K562 (cell line): ENCODE results near the gene USHBP1. TPM values are rescaled to one million over a fixed set of nuclear protein-coding genes. Genes with fewer than 3 reads are reported as not detected.

Source experiments
- BRCA1 ChIP-seq, 2 experiments: fragments of 450-650 bp in 1 of 2; sonication (generic) in 1 of 2; formaldehyde crosslinking in 1 of 2; IDR thresholded peaks; 2 replicates each; pipeline versions ENCODE4 v1.5.0 to v1.6.1; 2017 to 2020; ENCODE audit warnings: mild to moderate bottlenecking in 1 of 2, missing genetic modification reagents in 1 of 2
- BRF1 ChIP-seq: IDR thresholded peaks from 3 replicates; pipeline ENCODE4 v1.6.1; 2011; ENCODE audit warnings: borderline replicate concordance, mild to moderate bottlenecking; ENCODE audit not compliant: insufficient read length; ENCODE audit errors: extremely low read depth
- FOXA1 ChIP-seq: fragments of 450-650 bp; IDR thresholded peaks from 2 replicates; pipeline ENCODE4 v1.6.1; 2016; ENCODE audit warnings: mild to moderate bottlenecking, borderline replicate concordance
- FOXJ2 ChIP-seq: fragments of 200-800 bp; sonication (Bioruptor generic); IDR thresholded peaks from 2 replicates; pipeline ENCODE4 v1.6.1; 2016; ENCODE audit warnings: missing genetic modification characterization, missing compliant biosample characterization
- FOXK2 ChIP-seq, 2 experiments: fragments of 450-650 bp; IDR thresholded peaks in 1 of 2; conservative IDR thresholded peaks in 1 of 2; 2 replicates each; pipeline ENCODE4 v1.6.1; 2016; ENCODE audit warnings: low read depth in 2 of 2, mild to moderate bottlenecking in 1 of 2
- GTF2F1 ChIP-seq: IDR thresholded peaks from 2 replicates; pipeline ENCODE4 v1.6.1; 2011; ENCODE audit warnings: low read depth, low read length, improper control_type of control experiment
- MAFK ChIP-seq: IDR thresholded peaks from 2 replicates; pipeline ENCODE4 v1.6.1; 2011; ENCODE audit warnings: low read length, improper control_type of control experiment
- NFE2 ChIP-seq: IDR thresholded peaks from 2 replicates; pipeline ENCODE4 v1.6.1; 2014; ENCODE audit warnings: antibody characterized with exemption, low read depth
- NR2F6 ChIP-seq: fragments of 450-650 bp; formaldehyde crosslinking; IDR thresholded peaks from 2 replicates; pipeline ENCODE4 v1.4.0; 2020; ENCODE audit warnings: mild to moderate bottlenecking
- SMAD3 ChIP-seq: fragments of 450-650 bp; formaldehyde crosslinking; conservative IDR thresholded peaks from 2 replicates; pipeline ENCODE4 v1.4.0; 2020; ENCODE audit warnings: mild to moderate bottlenecking
- SOX6 ChIP-seq: fragments of 450-650 bp; IDR thresholded peaks from 2 replicates; pipeline ENCODE4 v1.6.1; 2014; ENCODE audit warnings: mild to moderate bottlenecking
- SPI1 ChIP-seq: IDR thresholded peaks from 2 replicates; pipeline ENCODE4 v1.6.1; 2011; ENCODE audit warnings: low read depth, low read length, control low read depth, borderline replicate concordance
- TOE1 ChIP-seq, 2 experiments: fragments of 450-650 bp in 1 of 2; sonication (generic) in 1 of 2; formaldehyde crosslinking in 1 of 2; IDR thresholded peaks; 2 replicates each; pipeline versions ENCODE4 v1.7.1 to v1.8.0; 2016 to 2022; ENCODE audit warnings: borderline replicate concordance in 2 of 2, mild to moderate bottlenecking in 2 of 2, antibody characterized with exemption in 1 of 2, inconsistent platforms in 1 of 2, low read depth in 1 of 2, missing genetic modification reagents in 1 of 2, moderate library complexity in 1 of 2
- XRCC4 ChIP-seq: IDR thresholded peaks from one replicate; pipeline ENCODE4 v1.6.1; 2011; ENCODE audit not compliant: insufficient read depth, insufficient read length; ENCODE audit errors: extremely low read depth
- ZFP36 ChIP-seq: fragments of 150-350 bp; IDR thresholded peaks from 2 replicates; pipeline ENCODE4 v1.6.1; 2018; ENCODE audit warnings: low read length, low read depth; ENCODE audit not compliant: partially characterized antibody
- polyA plus RNA-seq, 8 experiments: library from polyadenylated mRNA; depleted of rRNA in 4 of 8; stranded (reverse) in 5 of 8; unstranded in 3 of 8; fragments of >200 nt; fragmentation: Nextera tagmentation in 2 of 8; fragmentation: Illumina TruSeq in 1 of 8; extraction: Ambion mirVana in 2 of 8; extraction: Trizol in 1 of 8; gene quantifications; 2 replicates each; pipeline versions ENCODE4 v1.2.1 to v1.2.3, GENCODE V29; 2011 to 2014; ENCODE audit warnings: inconsistent platforms in 1 of 8, missing spikeins in 1 of 8
- total RNA-seq, 7 experiments: library from RNA; depleted of rRNA in 6 of 7; stranded (reverse); fragments of >200 nt in 6 of 7; fragmentation: Illumina TruSeq in 2 of 7; extraction: Trizol in 2 of 7; gene quantifications; 2 replicates each; pipeline versions ENCODE4 v1.2.1 to v1.2.3, GENCODE V29; 2011 to 2021; ENCODE audit warnings: low replicate concordance in 1 of 7
- TF ChIP-seq, protein P1 (sequence below): sonication (generic); formaldehyde crosslinking; IDR thresholded peaks from 2 replicates; pipeline ENCODE4 v1.8.0; 2022; ENCODE audit warnings: mild to moderate bottlenecking, missing genetic modification reagents
- TF ChIP-seq, protein P2 (sequence below): fragments of 450-650 bp; IDR thresholded peaks from 2 replicates; pipeline ENCODE4 v1.6.1; 2017; ENCODE audit warnings: mild to moderate bottlenecking, moderate library complexity
- TF ChIP-seq, protein P3 (sequence below): fragments of 450-650 bp; IDR thresholded peaks from one replicate; pipeline ENCODE4 v1.6.1; 2018; ENCODE audit warnings: mild to moderate bottlenecking, moderate library complexity; ENCODE audit not compliant: partially characterized antibody
- TF ChIP-seq, protein P4 (sequence below), 2 experiments: fragments of 150-350 bp in 1 of 2; IDR thresholded peaks; 2 replicates each; pipeline ENCODE4 v1.6.1; 2012 to 2016; ENCODE audit warnings: low read depth in 2 of 2, low read length in 2 of 2, mild to moderate bottlenecking in 1 of 2, moderate library complexity in 1 of 2
- TF ChIP-seq, protein P5 (sequence below): fragments of 250-450 bp; sonication (Bioruptor Pico); IDR thresholded peaks from 2 replicates; pipeline ENCODE4 v1.4.0; 2020

Gene USHBP1
- total and polyA plus RNA-seq, 9 of the 15 experiments (the other 6 are each of a cell fraction or from before 2014, with no cell fraction given): 0.03 to 0.10 (median 0.05) TPM; not detected in 5

DNA sequence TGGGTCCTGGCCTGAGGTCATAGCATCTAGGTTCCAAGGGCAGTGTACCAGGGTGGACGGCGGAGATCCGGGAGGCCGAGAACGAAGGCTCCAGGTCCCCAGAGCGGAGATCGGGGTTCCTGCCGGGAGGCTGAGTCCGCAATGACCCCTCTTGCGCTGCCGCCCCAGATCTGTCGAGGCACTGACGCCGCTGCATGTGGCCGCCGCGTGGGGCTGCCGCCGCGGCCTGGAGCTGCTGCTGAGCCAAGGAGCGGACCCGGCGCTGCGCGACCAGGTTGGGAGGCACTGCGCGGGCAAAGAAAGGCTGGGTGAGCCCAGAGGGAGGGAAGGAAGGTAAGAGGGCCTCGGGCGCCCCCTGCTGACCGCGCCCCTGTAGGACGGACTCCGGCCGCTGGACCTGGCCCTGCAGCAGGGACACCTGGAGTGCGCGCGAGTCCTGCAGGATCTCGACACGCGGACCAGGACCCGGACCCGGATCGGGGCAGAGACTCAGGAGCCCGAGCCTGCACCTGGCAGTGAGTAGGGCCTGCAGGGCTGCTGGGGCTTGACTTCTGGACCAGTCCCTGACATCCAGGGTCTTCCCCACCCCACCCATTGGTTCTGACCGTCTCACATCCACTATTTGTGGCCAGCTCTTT, 18.1 kb upstream of the USHBP1 start (continued):
- TF ChIP-seq, protein P1, sequence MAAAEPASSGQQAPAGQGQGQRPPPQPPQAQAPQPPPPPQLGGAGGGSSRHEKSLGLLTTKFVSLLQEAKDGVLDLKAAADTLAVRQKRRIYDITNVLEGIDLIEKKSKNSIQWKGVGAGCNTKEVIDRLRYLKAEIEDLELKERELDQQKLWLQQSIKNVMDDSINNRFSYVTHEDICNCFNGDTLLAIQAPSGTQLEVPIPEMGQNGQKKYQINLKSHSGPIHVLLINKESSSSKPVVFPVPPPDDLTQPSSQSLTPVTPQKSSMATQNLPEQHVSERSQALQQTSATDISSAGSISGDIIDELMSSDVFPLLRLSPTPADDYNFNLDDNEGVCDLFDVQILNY (CRISPR knock-in tag): no peak
- TF ChIP-seq, protein P2, sequence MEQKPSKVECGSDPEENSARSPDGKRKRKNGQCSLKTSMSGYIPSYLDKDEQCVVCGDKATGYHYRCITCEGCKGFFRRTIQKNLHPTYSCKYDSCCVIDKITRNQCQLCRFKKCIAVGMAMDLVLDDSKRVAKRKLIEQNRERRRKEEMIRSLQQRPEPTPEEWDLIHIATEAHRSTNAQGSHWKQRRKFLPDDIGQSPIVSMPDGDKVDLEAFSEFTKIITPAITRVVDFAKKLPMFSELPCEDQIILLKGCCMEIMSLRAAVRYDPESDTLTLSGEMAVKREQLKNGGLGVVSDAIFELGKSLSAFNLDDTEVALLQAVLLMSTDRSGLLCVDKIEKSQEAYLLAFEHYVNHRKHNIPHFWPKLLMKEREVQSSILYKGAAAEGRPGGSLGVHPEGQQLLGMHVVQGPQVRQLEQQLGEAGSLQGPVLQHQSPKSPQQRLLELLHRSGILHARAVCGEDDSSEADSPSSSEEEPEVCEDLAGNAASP: no peak
- no peak for TF ChIP-seq MAFK
- no peak for TF ChIP-seq SPI1
- no peak for TF ChIP-seq NR2F6 (CRISPR knock-in tag)
- TF ChIP-seq BRF1: no peak
- no peak for TF ChIP-seq SOX6
- no peak for TF ChIP-seq GTF2F1
- no peak for TF ChIP-seq XRCC4
- TF ChIP-seq, protein P3, sequence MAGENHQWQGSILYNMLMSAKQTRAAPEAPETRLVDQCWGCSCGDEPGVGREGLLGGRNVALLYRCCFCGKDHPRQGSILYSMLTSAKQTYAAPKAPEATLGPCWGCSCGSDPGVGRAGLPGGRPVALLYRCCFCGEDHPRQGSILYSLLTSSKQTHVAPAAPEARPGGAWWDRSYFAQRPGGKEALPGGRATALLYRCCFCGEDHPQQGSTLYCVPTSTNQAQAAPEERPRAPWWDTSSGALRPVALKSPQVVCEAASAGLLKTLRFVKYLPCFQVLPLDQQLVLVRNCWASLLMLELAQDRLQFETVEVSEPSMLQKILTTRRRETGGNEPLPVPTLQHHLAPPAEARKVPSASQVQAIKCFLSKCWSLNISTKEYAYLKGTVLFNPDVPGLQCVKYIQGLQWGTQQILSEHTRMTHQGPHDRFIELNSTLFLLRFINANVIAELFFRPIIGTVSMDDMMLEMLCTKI: no peak
- TF ChIP-seq, protein P4, sequence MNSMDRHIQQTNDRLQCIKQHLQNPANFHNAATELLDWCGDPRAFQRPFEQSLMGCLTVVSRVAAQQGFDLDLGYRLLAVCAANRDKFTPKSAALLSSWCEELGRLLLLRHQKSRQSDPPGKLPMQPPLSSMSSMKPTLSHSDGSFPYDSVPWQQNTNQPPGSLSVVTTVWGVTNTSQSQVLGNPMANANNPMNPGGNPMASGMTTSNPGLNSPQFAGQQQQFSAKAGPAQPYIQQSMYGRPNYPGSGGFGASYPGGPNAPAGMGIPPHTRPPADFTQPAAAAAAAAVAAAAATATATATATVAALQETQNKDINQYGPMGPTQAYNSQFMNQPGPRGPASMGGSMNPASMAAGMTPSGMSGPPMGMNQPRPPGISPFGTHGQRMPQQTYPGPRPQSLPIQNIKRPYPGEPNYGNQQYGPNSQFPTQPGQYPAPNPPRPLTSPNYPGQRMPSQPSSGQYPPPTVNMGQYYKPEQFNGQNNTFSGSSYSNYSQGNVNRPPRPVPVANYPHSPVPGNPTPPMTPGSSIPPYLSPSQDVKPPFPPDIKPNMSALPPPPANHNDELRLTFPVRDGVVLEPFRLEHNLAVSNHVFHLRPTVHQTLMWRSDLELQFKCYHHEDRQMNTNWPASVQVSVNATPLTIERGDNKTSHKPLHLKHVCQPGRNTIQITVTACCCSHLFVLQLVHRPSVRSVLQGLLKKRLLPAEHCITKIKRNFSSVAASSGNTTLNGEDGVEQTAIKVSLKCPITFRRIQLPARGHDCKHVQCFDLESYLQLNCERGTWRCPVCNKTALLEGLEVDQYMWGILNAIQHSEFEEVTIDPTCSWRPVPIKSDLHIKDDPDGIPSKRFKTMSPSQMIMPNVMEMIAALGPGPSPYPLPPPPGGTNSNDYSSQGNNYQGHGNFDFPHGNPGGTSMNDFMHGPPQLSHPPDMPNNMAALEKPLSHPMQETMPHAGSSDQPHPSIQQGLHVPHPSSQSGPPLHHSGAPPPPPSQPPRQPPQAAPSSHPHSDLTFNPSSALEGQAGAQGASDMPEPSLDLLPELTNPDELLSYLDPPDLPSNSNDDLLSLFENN (IDR thresholded peaks at IDR 0.05; ENCODE audit: low read depth in 2 of 2, low read length in 2 of 2): no peak
- TF ChIP-seq FOXK2 (conservative IDR thresholded peaks at IDR 0.05 in 1 of 2, IDR thresholded peaks at IDR 0.05 in 1 of 2; ENCODE audit: low read depth in 2 of 2): no peak
- TF ChIP-seq FOXJ2: no peak
- no peak for TF ChIP-seq BRCA1 (IDR thresholded peaks at IDR 0.05)
- no peak for TF ChIP-seq BRCA1 (CRISPR knock-in tag; IDR thresholded peaks at IDR 0.05)
- no peak for TF ChIP-seq SMAD3 (CRISPR knock-in tag)
- TF ChIP-seq NFE2: no peak
- no peak for TF ChIP-seq TOE1 (IDR thresholded peaks at IDR 0.05; ENCODE audit: borderline replicate concordance)
- no peak for TF ChIP-seq TOE1 (CRISPR knock-in tag; IDR thresholded peaks at IDR 0.05; ENCODE audit: borderline replicate concordance, low read depth)
- TF ChIP-seq, protein P5, sequence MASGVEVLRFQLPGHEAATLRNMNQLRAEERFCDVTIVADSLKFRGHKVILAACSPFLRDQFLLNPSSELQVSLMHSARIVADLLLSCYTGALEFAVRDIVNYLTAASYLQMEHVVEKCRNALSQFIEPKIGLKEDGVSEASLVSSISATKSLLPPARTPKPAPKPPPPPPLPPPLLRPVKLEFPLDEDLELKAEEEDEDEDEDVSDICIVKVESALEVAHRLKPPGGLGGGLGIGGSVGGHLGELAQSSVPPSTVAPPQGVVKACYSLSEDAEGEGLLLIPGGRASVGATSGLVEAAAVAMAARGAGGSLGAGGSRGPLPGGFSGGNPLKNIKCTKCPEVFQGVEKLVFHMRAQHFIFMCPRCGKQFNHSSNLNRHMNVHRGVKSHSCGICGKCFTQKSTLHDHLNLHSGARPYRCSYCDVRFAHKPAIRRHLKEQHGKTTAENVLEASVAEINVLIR (CRISPR knock-in tag): no peak
- no peak for TF ChIP-seq FOXA1
- TF ChIP-seq ZFP36: peak; percentile 7
